IMR-90 (cell line): ENCODE measurements around the gene DUSP6. TPM values are rescaled to one million over a fixed set of nuclear protein-coding genes. Genes with fewer than 3 reads are reported as not detected.

Experiments
- ATAC-seq: fragments of 200-7000 bp; cut with Tn5 transposase; 2 replicates; pipeline ENCODE4 v1.9.1; 2020; ENCODE audit warnings: low read depth, mild to moderate bottlenecking, moderate library complexity
- BruUV-seq: library from RNA; stranded (reverse); fragments of 400-500 nt; replicated peaks from 2 replicates; lab custom pipeline; 2021; lab: Mats Ljungman, UMichigan
- CTCF ChIA-PET: fragments of 300-600 bp; formaldehyde crosslinking; extraction: SDS; loops from one replicate; lab custom pipeline; 2021; ENCODE audit warnings: antibody characterized with exemption; lab: Yijun Ruan, JAX
- POLR2A ChIA-PET: fragments of 300-600 bp; sonication (Branson Sonifier 250); formaldehyde crosslinking; loops from one replicate; lab custom pipeline; 2022; ENCODE audit warnings: antibody characterized with exemption; ENCODE audit not compliant: unreplicated experiment; lab: Charles Lee
- DNase-seq: peaks from one replicate; pipeline ENCODE4 v3.0.0; 2013
- H2AFZ ChIP-seq: replicated peaks from 2 replicates; pipeline ENCODE3; 2013; ENCODE audit warnings: low read length, mild to moderate bottlenecking; ENCODE audit not compliant: poor library complexity
- H2AK5ac ChIP-seq: 2 replicates; pipeline ENCODE4 v1.6.1; 2013; ENCODE audit warnings: low read depth, low read length, inconsistent platforms
- H2AK9ac ChIP-seq: replicated peaks from 2 replicates; pipeline ENCODE3; 2013; ENCODE audit warnings: mild to moderate bottlenecking, low read depth, low read length, moderate library complexity; ENCODE audit not compliant: poor library complexity
- H2BK120ac ChIP-seq: 2 replicates; pipeline ENCODE4 v1.6.1; 2013; ENCODE audit warnings: low read depth, low read length, inconsistent platforms
- H2BK15ac ChIP-seq: 3 replicates; pipeline ENCODE4 v1.6.1; 2013; ENCODE audit warnings: low read depth, low read length, inconsistent platforms
- H2BK20ac ChIP-seq: 2 replicates; pipeline ENCODE4 v1.6.1; 2013; ENCODE audit warnings: low read depth, mild to moderate bottlenecking, inconsistent platforms, low read length, moderate library complexity
- H2BK5ac ChIP-seq: 2 replicates; pipeline ENCODE4 v1.6.1; 2013; ENCODE audit warnings: mild to moderate bottlenecking, low read depth, low read length, inconsistent platforms; ENCODE audit not compliant: poor library complexity, severe bottlenecking
- H3K14ac ChIP-seq: replicated peaks from 2 replicates; pipeline ENCODE4 v1.6.1; 2013; ENCODE audit warnings: low read depth, low read length, inconsistent platforms
- H3K18ac ChIP-seq: 2 replicates; pipeline ENCODE4 v1.6.1; 2013; ENCODE audit warnings: low read depth, low read length, control low read depth
- H3K23ac ChIP-seq: 2 replicates; pipeline ENCODE4 v1.6.1; 2013; ENCODE audit warnings: low read depth, low read length, inconsistent platforms
- H3K27ac ChIP-seq: 2 replicates; pipeline ENCODE4 v1.5.1; 2013; ENCODE audit warnings: mild to moderate bottlenecking, control low read depth, low read length; ENCODE audit not compliant: insufficient read depth
- H3K27me3 ChIP-seq: 2 replicates; pipeline ENCODE4 v1.6.1; 2013; ENCODE audit warnings: low read length; ENCODE audit not compliant: control insufficient read depth, insufficient read depth
- H3K36me3 ChIP-seq: 2 replicates; pipeline ENCODE4 v1.6.1; 2013; ENCODE audit warnings: low read length, mixed read lengths; ENCODE audit not compliant: control insufficient read depth, insufficient read depth
- H3K4ac ChIP-seq: 2 replicates; pipeline ENCODE4 v1.6.1; 2013; ENCODE audit warnings: low read depth, low read length, inconsistent platforms
- H3K4me1 ChIP-seq: 2 replicates; pipeline ENCODE4 v1.6.1; 2013; ENCODE audit warnings: low read length, mixed read lengths; ENCODE audit not compliant: control insufficient read depth, insufficient read depth
- H3K4me2 ChIP-seq: 2 replicates; pipeline ENCODE4 v1.6.1; 2013; ENCODE audit warnings: low read depth, mild to moderate bottlenecking, control low read depth, low read length, moderate library complexity
- H3K4me3 ChIP-seq: 2 replicates; pipeline ENCODE4 v1.5.1; 2013; ENCODE audit warnings: low read depth, mild to moderate bottlenecking, control low read depth, low read length, moderate library complexity; ENCODE audit not compliant: insufficient read depth
- H3K56ac ChIP-seq: 2 replicates; pipeline ENCODE4 v1.6.1; 2013; ENCODE audit warnings: low read length, inconsistent platforms; ENCODE audit not compliant: insufficient read depth; ENCODE audit errors: extremely low read depth
- H3K79me1 ChIP-seq, 2 experiments: 2 replicates each; pipeline ENCODE4 v1.6.1; 2013; ENCODE audit warnings: low read length in 2 of 2, inconsistent platforms in 1 of 2, low read depth in 1 of 2
- H3K9ac ChIP-seq: 2 replicates; pipeline ENCODE4 v1.6.1; 2013; ENCODE audit warnings: low read depth, low read length, control low read depth
- H3K9me1 ChIP-seq: 2 replicates; pipeline ENCODE4 v1.6.1; 2013; ENCODE audit warnings: low read length, inconsistent platforms; ENCODE audit not compliant: insufficient read depth
- H3K9me3 ChIP-seq: 2 replicates; pipeline ENCODE4 v1.6.1; 2013; ENCODE audit warnings: low read length; ENCODE audit not compliant: control insufficient read depth, insufficient read depth
- H4K20me1 ChIP-seq: 2 replicates; pipeline ENCODE4 v1.6.1; 2013; ENCODE audit warnings: low read length, inconsistent platforms; ENCODE audit not compliant: insufficient read depth
- H4K5ac ChIP-seq: 2 replicates; pipeline ENCODE4 v1.6.1; 2013; ENCODE audit warnings: mild to moderate bottlenecking, low read depth, low read length, control low read depth
- H4K8ac ChIP-seq, 2 experiments: 2 replicates each; pipeline ENCODE4 v1.6.1; 2013; ENCODE audit warnings: low read depth in 2 of 2, low read length in 2 of 2, control low read depth in 1 of 2, inconsistent platforms in 1 of 2
- H4K91ac ChIP-seq: 2 replicates; pipeline ENCODE4 v1.6.1; 2013; ENCODE audit warnings: low read depth, low read length, inconsistent platforms; ENCODE audit not compliant: insufficient read depth
- MAZ ChIP-seq: IDR thresholded peaks from 2 replicates; pipeline ENCODE4 v1.6.1; 2012; ENCODE audit warnings: low read depth, mild to moderate bottlenecking, low read length, improper control_type of control experiment, moderate library complexity, borderline replicate concordance
- WGBS, 2 experiments: methylation state at CpG; one replicate each; pipeline versions ENCODE4 v1.1.5 to v1.1.7; 2013; ENCODE audit warnings: missing lambda C conversion rate in 2 of 2; ENCODE audit not compliant: insufficient read length in 1 of 2; ENCODE audit errors: extremely low coverage in 2 of 2; 5-methylcytosine and 5-hydroxymethylcytosine counted together
- dilution Hi-C: fragments of 300-500 bp; cut with HindIII; formaldehyde crosslinking; loops from one replicate; pipeline ENCODE4 v1.14.3; 2018; ENCODE audit warnings: low sequenced_read_pairs; ENCODE audit not compliant: unreplicated experiment
- in situ Hi-C: fragments of 300-500 bp; cut with MboI; formaldehyde crosslinking; loops from 3 replicates; pipeline ENCODE4 v1.14.3; 2019; ENCODE audit warnings: low sequenced_read_pairs, inconsistent platforms, mixed read lengths
- intact Hi-C: fragments of 100-400 bp; cut with micrococcal nuclease; formaldehyde crosslinking; loops from 2 replicates; pipeline ENCODE4 v1.10.0; 2022
- polyA plus RNA-seq, 3 experiments: library from polyadenylated mRNA; depleted of rRNA; stranded (reverse); fragments of >200 nt; gene quantifications; 2 replicates each; pipeline ENCODE4 v1.2.3, GENCODE V29; 2012; ENCODE audit warnings: low replicate concordance in 1 of 3
- total RNA-seq: library from RNA; depleted of rRNA; stranded (reverse); fragments of >200 nt; gene quantifications from 2 replicates; pipeline ENCODE4 v1.2.3, GENCODE V29; 2012

The DUSP6 gene
- total and polyA plus RNA-seq, 2 of the 4 experiments (the other 2 are of a cell fraction), result 38.5 to 70.1 TPM

DNA sequence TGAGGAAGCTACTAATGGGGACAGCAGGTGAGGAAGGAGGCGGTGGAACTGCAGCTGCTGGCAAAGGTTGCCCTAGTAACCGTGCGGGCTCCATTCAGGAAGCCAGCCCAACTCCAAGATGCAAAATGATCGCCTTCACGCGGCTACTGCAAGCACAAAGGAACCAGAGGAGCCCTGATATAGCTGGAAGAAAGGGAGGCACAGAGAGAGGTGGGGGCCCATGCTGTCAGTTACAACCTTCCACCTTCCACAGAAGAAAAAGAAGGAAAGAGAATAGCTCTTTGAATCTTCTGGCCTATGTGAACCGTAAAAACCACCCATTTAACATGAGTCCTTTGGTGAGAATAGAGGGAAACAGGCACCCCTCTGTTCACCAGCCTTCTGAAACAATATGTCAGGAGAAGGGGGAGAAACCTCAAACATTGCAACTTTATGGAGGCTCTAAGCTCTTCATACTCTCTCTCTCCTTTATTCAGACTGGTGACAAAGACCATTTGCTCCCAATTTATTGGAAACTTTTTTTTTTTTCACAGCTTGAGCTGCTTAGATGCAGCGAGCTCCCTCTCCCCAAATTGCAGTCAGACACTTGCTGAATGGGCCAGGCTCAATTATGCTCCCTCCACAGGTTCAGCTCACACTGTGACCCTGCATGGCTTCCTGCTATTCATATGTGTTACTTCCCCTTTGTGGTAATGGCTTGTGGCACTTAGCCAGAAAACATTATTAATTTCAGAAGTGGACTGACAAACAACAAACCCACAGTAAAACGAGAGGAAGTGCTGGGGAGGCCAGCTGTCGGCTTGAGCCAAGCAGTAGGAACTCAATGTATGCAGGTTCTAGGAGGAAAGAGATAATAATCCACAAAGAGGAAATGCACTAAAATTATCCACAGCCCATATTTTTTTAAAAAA lies 6.2 kb downstream of the DUSP6 start:
- BruUV-seq, result no TSS peak
- Histone ChIP-seq H3K9me1 (peaks cover 6% of the 10 kb centered on the region; the same call in 1 of the 2 replicates), H3K27me3 (no peaks in the 10 kb centered on the region), H3K14ac (no peak overlapping the region), H4K5ac (peak overlapping the region; percentile 8; the same call in 1 of the 2 replicates), H4K20me1 (peaks cover 28% of the 10 kb centered on the region), H3K56ac (no peak overlapping the region), H3K18ac (peak overlapping the region; percentile 71), H2AK5ac (peak overlapping the region; percentile 38; the same call in 1 of the 2 replicates), H2BK20ac (no peak overlapping the region), H3K4me2 (peak overlapping the region; percentile 37; the same call in 1 of the 2 replicates), H2AFZ (no peak overlapping the region), H3K23ac (0 out of 2 replicates have a peak overlapping the region, but pooled peaks have one; percentile 4), H4K8ac (peak overlapping the region; percentile 33 to 47; a peak in 2 of 4 replicates), H2BK15ac (0 out of 3 replicates have a peak overlapping the region, but pooled peaks have one; percentile 2), H3K27ac (no peak overlapping the region), H2AK9ac (no peak overlapping the region), H3K9me3 (no peaks in the 10 kb centered on the region), H3K79me1 (peaks cover 0 to 41% of the 10 kb centered on the region in 2 experiments; a peak in 3 of 4 replicates), H3K36me3 (peaks cover 11% of the 10 kb centered on the region), H3K4me3 (no peak overlapping the region), H4K91ac (no peak overlapping the region), H3K4me1 (peaks cover 9% of the 10 kb centered on the region), H2BK5ac (no peak overlapping the region), H3K9ac (peak overlapping the region; percentile 7; the same call in 1 of the 2 replicates), H3K4ac (peak overlapping the region; percentile 17), H2BK120ac (peak overlapping the region; percentile 4; the same call in 1 of the 2 replicates)
- in situ Hi-C loops, result no loop called here
- intact Hi-C loops, result loop anchor here (5.0 kb wide), 1 partner anchor 119 kb away; no protein-coding TSS in a partner anchor
- dilution Hi-C loops, result no loop called here
- POLR2A ChIA-PET, result interaction anchor here (0.6 to 2.8 kb wide), 11 partner anchors 93 to 1351 kb away, joined by 3 to 16 read pairs (median 4); no protein-coding TSS in a partner anchor
- TF ChIP-seq MAZ, result no peak
- DNase-seq (peak; percentile 64), ATAC-seq (peak; percentile 27)
- WGBS, 2 experiments, result no CpG with 5 or more reads among the region's 10 CpGs
- CTCF ChIA-PET, result interaction anchor here (0.5 to 1.5 kb wide), 5 partner anchors 9 to 328 kb away, joined by 3 to 5 read pairs (median 3); no protein-coding TSS in a partner anchor
